H1 (cell line): Measurements from ENCODE around the gene WNT7A. TPM values are rescaled to one million over a fixed set of nuclear protein-coding genes. Genes with fewer than 3 reads are reported as not detected.

Experiments used
- CTCF ChIA-PET: fragments of 300-600 bp; sonication (Branson Sonifier 250); formaldehyde crosslinking; loops from one replicate; lab custom pipeline; 2021; ENCODE audit not compliant: partially characterized antibody; lab: Charles Lee
- POLR2A ChIA-PET: fragments of 300-600 bp; sonication (Branson Sonifier 250); formaldehyde crosslinking; loops from one replicate; lab custom pipeline; 2021; ENCODE audit warnings: inconsistent platforms; ENCODE audit not compliant: partially characterized antibody; lab: Charles Lee
- DNase-seq, 2 experiments: peaks; one replicate each; pipeline versions ENCODE4 v3.0.0 to v3.0.0-alpha.2; 2010 to 2022; ENCODE audit warnings: low spot score in 2 of 2, low read depth in 1 of 2, mixed read lengths in 1 of 2
- FAIRE-seq: peaks from 2 replicates; lab custom pipeline; 2011; peaks lifted over from hg19 to GRCh38; lab: Jason Lieb, UNC
- H2AFZ ChIP-seq: 2 replicates; pipeline ENCODE4 v1.8.1; 2012; ENCODE audit warnings: low read length, inconsistent platforms
- H2AK5ac ChIP-seq: 2 replicates; pipeline ENCODE4 v1.6.1; 2013; ENCODE audit warnings: low read depth, low read length
- H2BK120ac ChIP-seq: replicated peaks from 2 replicates; pipeline ENCODE3; 2013; ENCODE audit warnings: low read depth, low read length, inconsistent platforms
- H2BK12ac ChIP-seq: 2 replicates; pipeline ENCODE4 v1.6.1; 2013; ENCODE audit warnings: low read depth, low read length
- H2BK15ac ChIP-seq: 2 replicates; pipeline ENCODE4 v1.6.1; 2013; ENCODE audit warnings: low read length
- H2BK20ac ChIP-seq: 2 replicates; pipeline ENCODE4 v1.6.1; 2013; ENCODE audit warnings: low read length
- H2BK5ac ChIP-seq: 2 replicates; pipeline ENCODE4 v1.6.1; 2013; ENCODE audit warnings: low read depth, low read length
- H3K14ac ChIP-seq: 2 replicates; pipeline ENCODE4 v1.6.1; 2013; ENCODE audit warnings: inconsistent platforms; ENCODE audit not compliant: insufficient read length
- H3K18ac ChIP-seq: 2 replicates; pipeline ENCODE4 v1.6.1; 2013; ENCODE audit warnings: low read length; ENCODE audit errors: extremely low read depth
- H3K23ac ChIP-seq: 2 replicates; pipeline ENCODE4 v1.6.1; 2013; ENCODE audit warnings: inconsistent platforms; ENCODE audit not compliant: insufficient read length
- H3K23me2 ChIP-seq: 2 replicates; pipeline ENCODE4 v1.6.1; 2013; ENCODE audit warnings: low read depth, low read length
- H3K27ac ChIP-seq: 2 replicates; pipeline ENCODE4 v1.6.1; 2011; ENCODE audit warnings: low read depth, low read length, inconsistent platforms
- H3K27me3 ChIP-seq, 4 experiments: replicated peaks in 1 of 4; 1 replicate in 1 of 4; 2 replicates in 3 of 4; pipeline versions ENCODE4 v1.6.1 to v1.8.1; 2011 to 2013; ENCODE audit warnings: low read length in 3 of 4, mild to moderate bottlenecking in 3 of 4, inconsistent platforms in 2 of 4, mixed read lengths in 2 of 4, moderate library complexity in 1 of 4; ENCODE audit not compliant: control insufficient read depth in 3 of 4, insufficient read depth in 3 of 4; ENCODE audit errors: extremely low read depth in 1 of 4
- H3K36me3 ChIP-seq, 4 experiments: 2 replicates each; pipeline versions ENCODE4 v1.6.1 to v1.8.1; 2011 to 2013; ENCODE audit warnings: mild to moderate bottlenecking in 4 of 4, low read length in 3 of 4, moderate library complexity in 2 of 4, control low read depth in 1 of 4, inconsistent platforms in 1 of 4; ENCODE audit not compliant: insufficient read depth in 4 of 4, control insufficient read depth in 2 of 4
- H3K4ac ChIP-seq: replicated peaks from 2 replicates; pipeline ENCODE3; 2013; ENCODE audit warnings: low read length, low read depth, mixed read lengths, inconsistent platforms; ENCODE audit not compliant: insufficient read length
- H3K4me1 ChIP-seq, 4 experiments: replicated peaks in 1 of 4; 1 replicate in 1 of 4; 2 replicates in 3 of 4; pipeline versions ENCODE4 v1.6.1 to v1.8.1; 2011 to 2013; ENCODE audit warnings: low read length in 3 of 4, inconsistent platforms in 2 of 4, mixed read lengths in 1 of 4; ENCODE audit not compliant: insufficient read depth in 4 of 4, control insufficient read depth in 3 of 4
- H3K4me2 ChIP-seq, 2 experiments: 2 replicates each; pipeline versions ENCODE4 v1.6.1 to v1.8.1; 2011 to 2013; ENCODE audit warnings: low read depth in 2 of 2, low read length in 2 of 2, control low read depth in 1 of 2, inconsistent platforms in 1 of 2, mild to moderate bottlenecking in 1 of 2; ENCODE audit not compliant: insufficient read depth in 1 of 2
- H3K4me3 ChIP-seq, 4 experiments: fragments of 200-600, 300-600 bp in 1 of 4; sonication (generic), shearing (Covaris generic), sonication (Bioruptor Twin) in 1 of 4; 2 replicates each; pipeline versions ENCODE4 v1.5.1 to v1.8.1; 2011 to 2016; ENCODE audit warnings: low read length in 4 of 4, low read depth in 3 of 4, control low read depth in 2 of 4, inconsistent platforms in 2 of 4, mild to moderate bottlenecking in 2 of 4, mixed read lengths in 1 of 4, moderate library complexity in 1 of 4; ENCODE audit not compliant: insufficient read depth in 2 of 4; ENCODE audit errors: extremely low read depth in 1 of 4
- H3K56ac ChIP-seq: replicated peaks from 2 replicates; pipeline ENCODE3; 2013; ENCODE audit warnings: low read depth, mild to moderate bottlenecking, mixed read lengths, low read length, inconsistent platforms; ENCODE audit not compliant: insufficient read length
- H3K79me1 ChIP-seq: 2 replicates; pipeline ENCODE4 v1.6.1; 2013; ENCODE audit warnings: low read depth, low read length, control low read depth
- H3K79me2 ChIP-seq, 2 experiments: 2 replicates each; pipeline versions ENCODE4 v1.6.1 to v1.8.1; 2012 to 2013; ENCODE audit warnings: low read length in 2 of 2, mild to moderate bottlenecking in 2 of 2, inconsistent platforms in 1 of 2; ENCODE audit not compliant: insufficient read depth in 2 of 2, control insufficient read depth in 1 of 2
- H3K9ac ChIP-seq, 4 experiments: replicated peaks in 1 of 4; 1 replicate in 1 of 4; 2 replicates in 3 of 4; pipeline versions ENCODE4 v1.6.1 to v1.8.1; 2011 to 2013; ENCODE audit warnings: low read depth in 3 of 4, low read length in 3 of 4, control low read depth in 2 of 4, mild to moderate bottlenecking in 2 of 4, moderate library complexity in 2 of 4, inconsistent platforms in 1 of 4; ENCODE audit errors: extremely low read depth in 1 of 4
- H3K9me3 ChIP-seq, 2 experiments: 2 replicates each; pipeline versions ENCODE4 v1.6.1 to v1.8.1; 2012 to 2013; ENCODE audit warnings: mild to moderate bottlenecking in 2 of 2, moderate library complexity in 2 of 2, control low read depth in 1 of 2, inconsistent platforms in 1 of 2, low read depth in 1 of 2, low read length in 1 of 2, mixed read lengths in 1 of 2; ENCODE audit not compliant: insufficient read depth in 2 of 2
- H4K20me1 ChIP-seq, 2 experiments: replicated peaks in 1 of 2; 2 replicates each; pipeline versions ENCODE3 to v1.8.1; 2011 to 2013; ENCODE audit warnings: inconsistent platforms in 2 of 2, low read length in 2 of 2, mild to moderate bottlenecking in 1 of 2; ENCODE audit not compliant: insufficient read depth in 2 of 2, control insufficient read depth in 1 of 2
- H4K5ac ChIP-seq: 2 replicates; pipeline ENCODE4 v1.6.1; 2013; ENCODE audit warnings: low read length, low read depth, mixed read lengths, inconsistent platforms; ENCODE audit not compliant: insufficient read length
- H4K8ac ChIP-seq: 2 replicates; pipeline ENCODE4 v1.8.0; 2013; ENCODE audit warnings: mild to moderate bottlenecking, moderate library complexity, low read length, inconsistent platforms; ENCODE audit not compliant: insufficient read depth; ENCODE audit errors: extremely low read depth
- H4K91ac ChIP-seq: replicated peaks from 2 replicates; pipeline ENCODE3; 2013; ENCODE audit warnings: low read length, mixed read lengths, inconsistent platforms; ENCODE audit not compliant: insufficient read length
- CHD2 ChIP-seq: IDR thresholded peaks from 2 replicates; pipeline ENCODE4 v1.6.1; 2012; ENCODE audit warnings: low read length, improper control_type of control experiment
- KDM1A ChIP-seq: fragments of 200-600, 300-600 bp; sonication (generic); IDR thresholded peaks from 2 replicates; pipeline ENCODE4 v1.7.1; 2016; ENCODE audit warnings: mild to moderate bottlenecking, low read length, borderline replicate concordance
- WGBS, 2 experiments: shearing (Covaris generic) in 1 of 2; methylation state at CpG; one replicate each; pipeline versions ENCODE4 v1.1.6 to v1.1.7; 2013 to 2015; ENCODE audit warnings: low lambda C conversion rate in 2 of 2, mixed read lengths in 2 of 2, inconsistent platforms in 1 of 2, low coverage in 1 of 2, missing lambda C conversion rate in 1 of 2; ENCODE audit not compliant: insufficient replicate concordance in 2 of 2, insufficient coverage in 1 of 2, insufficient read length in 1 of 2; ENCODE audit errors: extremely low coverage in 1 of 2, missing lambda C conversion rate in 1 of 2; 5-methylcytosine and 5-hydroxymethylcytosine counted together
- polyA plus RNA-seq, 7 experiments: library from polyadenylated mRNA; depleted of rRNA in 3 of 7; stranded (reverse) in 5 of 7; unstranded in 2 of 7; fragments of >200 nt in 5 of 7; fragments of 200-250 nt in 2 of 7; gene quantifications; 1 replicate in 5 of 7; 2 replicates in 1 of 7; 4 replicates in 1 of 7; pipeline versions ENCODE4 v1.2.1 to v1.2.3, GENCODE V29; 2011 to 2013; ENCODE audit warnings: missing spikeins in 2 of 7, mixed read lengths in 2 of 7
- total RNA-seq: library from RNA; stranded (reverse); fragmentation: NEBNext Ultra II Directional; extraction: Animal tissue kit (Norgen Biotek cat#: 25700); gene quantifications from 2 replicates; pipeline ENCODE4 v1.2.1, GENCODE V29; 2021

Gene WNT7A
- total and polyA plus RNA-seq, 2 of the 8 experiments (the other 6 are each of a cell fraction or from before 2014, with no cell fraction given), result 0.02 TPM; not detected in 1

GRCh38 chr3:13857702-13858380, 22.0 kb downstream of the WNT7A start:
- H2BK120ac ChIP-seq, result no peak overlapping the region
- ChIA-PET CTCF (interaction anchor here (0.7 to 4.7 kb wide), 4 partner anchors 22 to 200 kb away, joined by 3 to 22 read pairs (median 6); partner anchors contain the start of gene WNT7A), POLR2A (interaction anchor here (1.7 kb wide), 1 partner anchor 10 kb away, joined by 6 read pairs; no protein-coding TSS in a partner anchor)
- no peaks in the 10 kb centered on the region for H3K27me3 ChIP-seq
- H3K18ac ChIP-seq, result no peak overlapping the region
- no peak for DNase-seq
- no peaks in the 10 kb centered on the region for H4K20me1 ChIP-seq
- no peak overlapping the region for H2BK5ac ChIP-seq
- H2BK20ac ChIP-seq, result no peak overlapping the region
- H4K5ac ChIP-seq, result no peak overlapping the region
- no peak overlapping the region for H2BK15ac ChIP-seq
- no peak overlapping the region for H3K4me3 ChIP-seq
- H3K36me3 ChIP-seq, result no peaks in the 10 kb centered on the region
- H3K23ac ChIP-seq, result no peak overlapping the region
- TF ChIP-seq CHD2 (no peak), KDM1A (peak; percentile 31; the same call in 1 of the 2 replicates)
- FAIRE-seq, result no peak
- H3K79me2 ChIP-seq, result no peaks in the 10 kb centered on the region
- no peaks in the 10 kb centered on the region for H3K79me1 ChIP-seq
- H3K23me2 ChIP-seq, result no peaks in the 10 kb centered on the region
- H3K4me1 ChIP-seq, result peaks cover 0 to 6% (median 0%) of the 10 kb centered on the region in 4 experiments; a peak in 1 of 7 replicates
- no peak overlapping the region for H3K27ac ChIP-seq
- no peak overlapping the region for H3K14ac ChIP-seq
- H2AK5ac ChIP-seq, result no peak overlapping the region
- WGBS, 2 experiments, result 71% methylated on average over 6 of the region's 6 CpGs; no CpG with 5 or more reads in 1 of the 2 experiments
- 0 out of 2 replicates have a peak overlapping the region, but pooled peaks have one; percentile 13 for H2BK12ac ChIP-seq
- no peak overlapping the region for H3K4ac ChIP-seq
- H4K91ac ChIP-seq, result no peak overlapping the region
- no peak overlapping the region for H2AFZ ChIP-seq
- no peak overlapping the region for H3K4me2 ChIP-seq
- no peak overlapping the region for H3K9ac ChIP-seq
- no peak overlapping the region for H3K56ac ChIP-seq
- 0 out of 2 replicates have a peak overlapping the region, but pooled peaks have one; percentile 6 for H4K8ac ChIP-seq
- H3K9me3 ChIP-seq, result no peaks in the 10 kb centered on the region
